GM12875 (cell line): Measurements from ENCODE around the gene SHISA4.
"Not testable (repeated sequence)": the region's sequence is repeated elsewhere in the genome, so short reads cannot be mapped to it uniquely, and the experiment has no call there.

Experiments used
- H3K4me3 ChIP-seq: one replicate; pipeline ENCODE4 v1.5.1; 2011; ENCODE audit warnings: low read depth, low read length, control low read depth
- TF ChIP-seq, protein P1 (sequence below): IDR thresholded peaks from 2 replicates; pipeline ENCODE4 v1.5.1; 2011; ENCODE audit warnings: low read depth, mild to moderate bottlenecking, control low read depth, inconsistent platforms, low read length, moderate library complexity, borderline replicate concordance; ENCODE audit not compliant: insufficient read depth

Gene SHISA4

GRCh38 chr1:201933840-201934430 is 45.2 kb downstream of the SHISA4 start:
- TF ChIP-seq, protein P1, sequence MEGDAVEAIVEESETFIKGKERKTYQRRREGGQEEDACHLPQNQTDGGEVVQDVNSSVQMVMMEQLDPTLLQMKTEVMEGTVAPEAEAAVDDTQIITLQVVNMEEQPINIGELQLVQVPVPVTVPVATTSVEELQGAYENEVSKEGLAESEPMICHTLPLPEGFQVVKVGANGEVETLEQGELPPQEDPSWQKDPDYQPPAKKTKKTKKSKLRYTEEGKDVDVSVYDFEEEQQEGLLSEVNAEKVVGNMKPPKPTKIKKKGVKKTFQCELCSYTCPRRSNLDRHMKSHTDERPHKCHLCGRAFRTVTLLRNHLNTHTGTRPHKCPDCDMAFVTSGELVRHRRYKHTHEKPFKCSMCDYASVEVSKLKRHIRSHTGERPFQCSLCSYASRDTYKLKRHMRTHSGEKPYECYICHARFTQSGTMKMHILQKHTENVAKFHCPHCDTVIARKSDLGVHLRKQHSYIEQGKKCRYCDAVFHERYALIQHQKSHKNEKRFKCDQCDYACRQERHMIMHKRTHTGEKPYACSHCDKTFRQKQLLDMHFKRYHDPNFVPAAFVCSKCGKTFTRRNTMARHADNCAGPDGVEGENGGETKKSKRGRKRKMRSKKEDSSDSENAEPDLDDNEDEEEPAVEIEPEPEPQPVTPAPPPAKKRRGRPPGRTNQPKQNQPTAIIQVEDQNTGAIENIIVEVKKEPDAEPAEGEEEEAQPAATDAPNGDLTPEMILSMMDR = no peak
- H3K4me3 ChIP-seq = no peak overlapping the region

- no peak overlapping the region for H3K4me3 ChIP-seq
- TF ChIP-seq, protein P1 = no peak
Observed at GRCh38 chr1:201937624-201938213, 49.0 kb downstream of the SHISA4 start.

DNA sequence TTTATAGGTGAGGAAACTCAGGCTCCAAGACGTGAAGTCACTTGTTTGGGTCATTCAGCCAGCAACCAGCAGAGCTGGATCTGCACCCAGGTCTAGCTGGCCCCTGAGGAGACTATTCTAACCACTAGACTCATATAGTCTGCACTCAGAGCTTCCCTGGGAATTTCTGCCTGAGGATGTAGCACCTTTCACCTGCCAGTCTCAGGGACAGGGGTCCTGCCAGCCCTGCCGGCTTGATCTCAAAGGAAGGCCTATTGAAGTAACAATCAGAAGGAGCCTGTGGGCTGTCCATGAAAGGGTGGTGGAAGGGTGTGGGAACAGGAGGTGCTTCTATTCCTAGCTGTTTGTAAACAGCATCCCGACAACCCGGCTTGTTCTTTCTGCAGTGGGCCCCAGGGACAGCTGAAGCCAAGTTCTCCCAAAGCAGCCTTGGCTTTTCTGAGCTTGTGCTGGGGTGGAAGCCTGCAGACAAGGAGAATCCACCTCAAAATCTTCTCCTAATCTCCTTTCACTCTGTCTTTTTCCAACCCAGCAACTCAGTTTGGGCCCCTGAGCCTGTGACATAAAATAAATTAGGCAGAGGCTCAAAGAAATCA is 49.8 kb downstream of the SHISA4 start:
- TF ChIP-seq, protein P1 = no peak
- H3K4me3 ChIP-seq = no peak overlapping the region

DNA sequence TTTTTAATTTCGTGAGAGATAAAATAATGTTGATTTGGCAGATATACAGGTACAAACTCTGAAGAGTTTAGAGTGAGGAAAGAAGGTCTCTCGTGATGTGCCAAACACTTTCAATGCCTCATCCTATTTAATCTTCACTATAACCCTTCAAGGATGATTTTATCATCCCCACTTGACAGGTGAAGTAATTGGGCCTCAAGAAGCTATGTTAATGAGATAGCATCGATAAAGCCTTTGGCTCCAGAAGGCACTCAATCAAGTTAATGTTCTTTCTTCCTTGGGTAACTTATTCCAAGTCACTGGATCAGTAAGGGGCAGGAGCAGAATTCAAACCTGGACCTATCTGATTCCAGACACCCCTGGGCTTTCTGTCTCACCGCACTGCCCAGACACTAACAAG is 50.5 kb downstream of the SHISA4 start:
- TF ChIP-seq, protein P1 = no peak
- no peak overlapping the region for H3K4me3 ChIP-seq

DNA sequence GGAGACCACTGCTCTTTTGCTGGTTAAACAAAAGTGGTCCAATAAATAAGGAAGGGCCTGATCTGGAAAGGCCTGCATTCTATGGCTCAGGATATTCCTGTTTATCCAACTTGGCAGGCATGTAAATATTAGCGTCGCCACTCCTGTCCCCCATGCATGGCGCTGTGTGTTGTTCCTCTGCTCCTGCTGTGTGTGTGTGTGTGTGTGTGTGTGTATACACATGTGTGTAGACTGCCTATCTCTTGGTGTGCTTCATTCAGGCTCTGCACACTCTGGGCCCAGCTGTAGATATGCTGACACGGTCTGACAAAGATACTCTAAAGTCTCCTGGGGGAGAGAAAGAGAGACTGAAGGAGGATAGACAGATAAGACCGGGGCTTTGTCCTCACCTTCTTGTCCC is 50.9 kb downstream of the SHISA4 start:
- TF ChIP-seq, protein P1 = no peak
- no peak overlapping the region for H3K4me3 ChIP-seq

GRCh38 chr1:201940316-201940715 is 51.6 kb downstream of the SHISA4 start:
- H3K4me3 ChIP-seq = not testable (repeated sequence)

DNA sequence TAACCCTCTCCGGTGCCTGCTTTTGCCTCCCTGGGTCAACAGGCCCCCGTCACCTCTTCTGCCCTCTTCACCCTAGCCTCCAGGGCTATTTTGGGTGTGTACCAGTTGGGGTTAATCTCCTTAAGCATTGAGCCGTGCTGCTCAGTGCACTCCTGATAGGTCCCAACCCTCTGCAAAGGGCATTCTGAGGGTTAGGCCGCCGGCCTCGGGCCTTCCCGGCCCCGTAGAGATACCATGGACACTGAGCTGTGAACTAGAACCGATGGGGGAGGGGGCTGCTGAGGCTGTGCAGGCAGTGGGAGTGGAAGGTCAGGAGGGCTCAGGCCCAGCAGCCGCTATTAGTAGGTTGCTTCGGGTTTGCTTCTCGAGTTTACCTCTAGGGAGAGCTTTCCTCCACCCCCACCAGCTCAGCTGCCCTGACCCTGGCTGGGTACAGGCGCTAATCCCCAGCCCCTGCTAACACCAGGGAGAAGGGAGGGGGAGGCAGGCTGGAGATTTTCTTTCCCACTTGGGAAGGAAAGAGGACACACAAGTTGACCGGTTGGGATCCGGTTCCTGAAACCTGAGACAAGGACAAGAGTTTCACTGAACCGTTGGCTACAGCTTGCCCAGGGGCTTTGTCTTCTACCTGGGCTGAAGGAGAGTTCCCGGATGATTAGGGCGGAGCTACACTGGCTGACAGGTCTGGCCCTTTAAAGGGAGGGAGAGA is 52.9 kb downstream of the SHISA4 start:
- TF ChIP-seq, protein P1 = no peak
- H3K4me3 ChIP-seq = no peak overlapping the region
